Dedifferentiated amniotic fluid mesenchymal stem cell (primary cell): Measurements from ENCODE around the gene PREP.
"Not testable (repeated sequence)": the region's sequence is repeated elsewhere in the genome, so short reads cannot be mapped to it uniquely, and the experiment has no call there.

Experiments used
- DNase-seq: peaks from one replicate; pipeline ENCODE4 v3.0.0-alpha.2; 2016; ENCODE audit errors: extremely low spot score

PREP gene

DNA sequence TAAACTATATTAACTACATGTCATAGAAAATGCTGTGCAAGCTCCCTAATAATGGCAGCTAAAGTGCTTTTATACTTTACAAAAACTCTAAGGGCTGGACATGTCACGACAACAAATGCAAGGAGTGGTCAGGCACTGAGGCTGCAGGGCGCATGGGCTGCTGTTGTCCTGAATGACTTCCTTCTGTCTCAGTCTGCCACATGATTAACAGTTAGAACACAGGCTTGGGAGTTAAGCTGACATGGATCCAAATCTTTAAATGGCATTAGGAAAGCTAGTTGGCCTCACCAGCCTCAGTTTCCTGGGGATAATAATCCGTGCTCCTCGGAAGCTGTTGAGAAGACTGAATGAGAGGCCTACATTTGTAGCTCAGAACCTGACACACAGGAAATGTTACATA lies 57.4 kb downstream of the PREP start:
- DNase-seq: no peak

DNA sequence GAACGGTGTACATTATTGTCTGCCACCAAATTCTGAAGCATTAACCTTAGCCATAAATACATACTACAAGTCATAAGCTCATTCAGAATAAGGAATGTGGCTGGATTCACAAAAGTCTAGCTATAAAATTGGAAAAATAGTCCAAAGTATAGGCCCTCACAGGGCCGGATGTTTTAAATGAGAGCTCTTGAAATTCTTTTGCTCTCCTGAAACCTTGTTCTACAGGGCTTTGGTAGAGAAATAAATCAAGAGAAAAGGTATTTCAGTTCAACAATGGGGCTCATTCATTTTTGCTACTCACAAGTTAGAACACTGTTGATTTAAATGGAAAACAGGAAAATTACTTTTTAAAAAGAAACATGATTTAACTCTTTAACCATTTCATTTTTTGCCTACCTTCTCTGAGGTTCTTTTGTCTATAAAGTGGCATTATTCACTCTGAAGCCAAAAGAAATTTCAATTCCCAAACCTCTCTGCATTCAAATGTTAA lies 58.0 kb downstream of the PREP start:
- no peak for DNase-seq

DNA sequence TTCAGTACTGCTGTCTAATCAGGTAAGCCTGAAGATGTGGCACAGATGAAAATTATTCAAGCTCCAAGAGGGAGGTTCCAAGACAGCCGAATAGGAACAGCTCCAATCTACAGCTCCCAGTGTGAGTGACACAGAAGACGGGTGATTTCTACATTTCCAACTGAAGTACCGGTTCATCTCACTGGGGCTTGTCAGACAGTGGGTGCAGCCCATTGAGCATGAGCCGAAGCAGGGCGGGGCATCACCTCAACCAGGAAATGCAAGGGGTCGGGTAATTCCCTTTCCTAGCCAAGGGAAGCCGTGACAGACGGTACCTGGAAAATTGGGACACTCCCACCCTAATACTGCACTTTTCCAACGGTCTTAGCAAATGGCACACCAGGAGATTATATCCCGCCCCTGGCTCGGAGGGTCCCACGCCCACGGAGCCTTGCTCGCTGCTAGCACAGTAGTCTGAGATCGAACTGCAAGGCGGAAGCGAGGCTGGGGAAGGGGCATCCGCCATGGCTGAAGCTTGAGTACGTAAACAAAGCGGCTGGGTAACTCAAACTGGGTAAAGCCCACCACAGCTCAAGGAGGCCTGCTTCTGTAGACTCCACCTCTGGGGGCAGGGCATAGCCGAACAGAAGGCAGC lies 64.4 kb downstream of the PREP start:
- not testable (repeated sequence) for DNase-seq

DNA sequence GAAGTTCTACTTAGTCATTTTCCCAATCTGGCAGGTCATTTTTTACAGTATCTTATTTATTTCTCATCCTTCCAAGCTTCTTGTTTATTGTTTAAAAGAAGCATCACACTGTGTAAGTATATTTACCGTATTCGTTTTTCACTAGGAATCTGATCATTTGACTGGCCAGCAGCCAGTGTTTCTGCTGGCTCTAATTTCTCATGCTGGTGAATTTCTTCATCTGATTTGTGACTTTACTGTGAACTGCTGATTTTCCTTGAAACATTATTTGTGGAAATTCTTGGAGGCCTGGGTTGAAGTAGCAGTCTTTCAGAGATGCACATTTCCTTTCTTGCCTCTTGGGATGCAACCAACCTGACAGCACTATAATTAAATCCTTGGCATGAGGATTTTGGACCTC lies 65.9 kb downstream of the PREP start:
- DNase-seq: no peak

DNA sequence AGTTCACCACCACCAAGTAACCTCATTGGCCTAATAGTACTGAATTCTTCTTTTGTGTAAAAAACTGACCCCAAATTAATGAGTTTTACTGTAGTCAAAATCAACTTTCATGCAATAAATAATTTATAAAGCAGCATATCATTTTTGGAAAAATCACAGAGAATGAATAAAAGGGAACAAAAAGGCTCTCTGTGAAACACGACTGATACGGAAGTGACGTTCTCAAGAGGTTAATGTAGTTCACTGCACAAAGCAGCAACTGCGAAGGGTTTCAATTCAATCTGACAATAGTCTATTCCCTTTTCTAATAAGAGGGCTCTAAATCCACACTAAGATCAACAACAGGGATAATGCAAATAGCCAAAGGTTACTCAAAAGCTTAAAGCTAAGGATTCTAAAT lies 70.3 kb downstream of the PREP start:
- no peak for DNase-seq

DNA sequence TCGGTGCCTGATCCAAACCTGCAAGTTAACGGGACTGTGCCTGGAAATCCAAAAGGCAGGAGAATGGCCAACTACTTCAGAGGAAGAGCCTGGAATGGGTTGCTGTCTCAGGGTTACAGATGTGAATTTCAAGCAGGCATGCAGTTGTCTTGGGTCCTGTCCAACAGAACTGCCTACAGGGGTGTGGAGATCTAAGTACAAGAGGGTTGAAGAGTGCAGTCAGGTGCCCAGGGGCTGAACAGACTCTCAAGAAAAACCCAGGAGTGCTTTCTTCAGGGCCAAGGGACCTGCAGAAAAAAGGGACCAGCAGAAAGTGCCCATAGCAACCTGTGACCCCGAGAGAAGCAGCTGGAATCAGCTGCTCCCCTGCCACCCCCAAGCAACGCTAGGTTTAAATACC lies 71.0 kb downstream of the PREP start:
- no peak for DNase-seq

DNA sequence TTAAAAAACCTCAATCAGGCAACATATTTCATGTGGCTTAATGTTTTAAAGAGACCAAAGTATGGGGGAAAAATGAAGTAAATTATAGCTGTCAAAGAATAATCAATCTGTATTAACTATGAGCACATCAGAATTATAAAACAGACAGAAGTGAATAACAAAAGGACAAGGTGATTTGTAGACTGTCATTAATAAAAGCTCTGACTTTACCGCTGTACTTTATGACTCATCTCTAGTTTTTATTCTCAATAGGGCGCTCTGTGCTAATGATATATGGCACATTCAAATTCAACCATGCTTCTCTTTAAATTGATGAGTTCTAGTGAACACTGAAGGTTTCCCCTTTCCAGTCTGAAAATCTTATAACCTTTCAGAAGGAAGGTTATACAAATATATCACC lies 72.0 kb downstream of the PREP start:
- no peak for DNase-seq

DNA sequence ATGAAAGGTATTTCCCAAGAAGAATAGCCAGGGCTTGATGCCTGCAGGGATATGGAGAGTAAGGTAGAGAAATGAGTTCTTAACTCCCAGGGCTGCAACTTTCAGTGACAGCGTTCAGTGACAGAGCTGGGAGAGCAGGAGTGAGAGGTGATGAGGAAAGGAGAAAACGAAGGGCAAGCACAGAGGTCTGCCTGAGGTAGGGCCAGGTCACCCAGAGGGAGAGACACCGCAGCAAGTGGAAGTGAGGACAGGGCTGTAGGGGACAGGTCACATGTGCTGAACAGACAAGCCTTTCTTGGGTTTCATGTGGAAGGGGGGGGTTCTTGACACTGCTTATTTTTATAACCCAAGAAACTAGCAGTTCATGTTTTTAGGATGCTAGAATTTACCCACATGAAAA lies 72.5 kb downstream of the PREP start:
- no peak for DNase-seq

DNA sequence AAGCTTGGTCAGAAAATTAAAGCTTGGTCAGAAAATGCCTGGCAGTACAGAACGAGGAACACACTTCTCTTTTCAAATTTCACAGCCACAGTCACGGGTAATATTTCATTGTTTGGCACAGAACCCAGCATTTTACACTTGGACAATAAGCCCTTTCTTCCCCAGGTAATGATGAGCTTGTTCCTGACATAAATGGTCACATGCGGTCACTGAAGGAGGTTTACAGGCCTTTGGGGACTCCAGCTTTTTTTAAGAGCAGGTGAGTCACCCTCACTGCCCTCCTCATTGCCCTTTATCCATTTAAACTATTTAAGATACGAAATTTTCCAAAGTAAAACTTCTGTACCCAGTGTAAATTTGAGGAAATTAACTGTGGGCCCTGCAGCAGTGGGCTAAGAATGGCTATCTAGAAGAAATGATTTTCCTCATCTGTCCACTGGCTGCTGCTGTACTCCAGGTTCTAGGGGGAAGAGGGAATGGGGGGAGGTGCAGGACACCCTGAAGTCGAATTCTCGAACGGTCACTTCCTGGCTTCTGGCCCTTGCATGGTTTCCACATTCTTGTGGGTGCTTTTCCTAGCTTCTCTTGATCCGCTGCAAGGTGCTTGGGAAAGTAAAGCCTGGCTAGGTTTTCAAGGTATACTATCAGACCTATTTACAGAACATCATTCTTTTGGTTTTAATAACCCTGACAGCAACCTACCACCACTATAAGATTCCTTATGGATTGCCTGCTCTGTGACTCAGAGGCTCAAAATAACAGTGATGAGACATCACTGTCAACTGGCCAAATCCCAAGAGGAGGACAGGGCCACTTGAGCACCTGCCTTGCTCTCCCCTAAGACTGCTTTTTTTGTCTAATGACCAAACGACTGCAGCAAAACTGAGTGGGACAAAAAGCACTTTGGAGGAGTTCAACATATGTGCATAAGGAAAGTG lies 75.8 kb downstream of the PREP start:
- DNase-seq: peak; percentile 30

DNA sequence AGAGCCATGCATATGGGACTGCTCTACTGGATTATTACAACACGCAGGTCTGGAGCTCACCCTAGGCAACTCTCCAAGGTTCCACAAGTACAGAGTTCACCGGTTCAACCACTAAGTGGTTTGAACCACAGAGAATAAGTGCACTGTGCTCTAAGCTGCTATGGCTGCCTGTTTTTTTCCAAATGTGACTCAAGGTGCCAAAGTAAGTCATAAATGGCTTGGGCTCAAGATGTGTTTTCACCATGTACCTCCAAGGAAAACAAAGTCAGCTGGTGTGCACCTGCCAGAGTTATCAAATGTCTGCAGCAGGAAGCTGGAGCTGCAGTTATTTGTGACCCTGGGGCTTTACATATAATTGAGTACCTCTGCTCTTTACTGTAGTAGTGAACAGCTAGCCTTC lies 76.7 kb downstream of the PREP start:
- DNase-seq: no peak

DNA sequence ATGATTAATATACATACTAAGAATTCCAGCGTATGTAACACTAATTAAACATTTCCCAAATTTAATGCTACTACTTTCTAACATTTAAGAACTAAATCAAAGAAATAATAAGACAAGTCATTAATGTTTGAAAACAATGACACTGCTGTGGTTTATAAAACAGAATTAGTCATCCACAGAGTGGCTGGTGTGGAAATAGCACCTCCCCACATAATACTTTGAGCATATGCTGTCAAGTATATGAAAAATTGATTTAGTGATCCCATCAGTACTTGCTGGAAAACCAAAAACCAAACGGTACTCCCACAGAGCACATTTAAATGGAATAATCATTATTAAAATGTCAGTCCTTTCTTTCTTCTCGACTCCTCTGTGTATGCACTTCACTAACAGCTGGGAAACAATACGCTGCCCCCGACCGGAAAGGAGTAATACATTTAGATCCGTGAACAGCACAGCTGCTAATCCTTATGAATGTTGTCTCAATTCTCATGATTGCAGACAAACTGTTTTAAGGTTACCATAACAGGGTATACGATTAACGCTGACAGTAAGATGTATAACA lies 78.4 kb downstream of the PREP start:
- DNase-seq: no peak

DNA sequence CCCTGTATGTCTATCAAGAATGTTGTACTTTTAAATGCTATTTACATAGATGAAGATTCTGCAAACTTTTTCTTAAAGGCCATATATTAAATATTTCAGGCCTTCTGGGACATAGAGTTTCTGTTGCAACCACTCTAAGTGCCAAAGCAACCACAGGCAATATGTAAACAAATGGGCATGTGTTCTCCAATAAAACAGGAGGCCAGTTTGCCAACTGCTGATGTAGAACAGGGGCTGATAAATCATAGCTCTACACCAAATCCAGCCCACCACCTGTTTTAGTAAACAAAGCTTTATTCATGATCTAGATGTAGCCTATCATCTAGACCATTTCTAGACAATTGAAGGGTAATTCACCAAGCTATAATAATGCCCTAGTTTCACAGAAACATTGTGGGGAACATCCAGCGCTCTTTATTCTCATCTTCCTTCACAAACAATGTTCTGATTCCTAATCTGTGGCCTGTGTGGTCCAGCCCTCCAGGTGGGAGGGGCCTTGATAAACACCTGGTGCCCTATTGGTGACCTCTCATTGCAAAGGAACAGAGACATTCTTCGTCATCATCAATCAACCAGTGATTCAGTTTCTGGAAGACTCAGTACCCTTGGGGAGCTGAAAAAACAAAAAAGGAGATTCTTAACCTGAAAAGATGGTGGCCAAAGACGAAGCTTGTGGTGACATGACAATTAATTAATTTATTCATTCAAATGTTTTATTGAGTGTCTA lies 80.2 kb downstream of the PREP start:
- DNase-seq: no peak

DNA sequence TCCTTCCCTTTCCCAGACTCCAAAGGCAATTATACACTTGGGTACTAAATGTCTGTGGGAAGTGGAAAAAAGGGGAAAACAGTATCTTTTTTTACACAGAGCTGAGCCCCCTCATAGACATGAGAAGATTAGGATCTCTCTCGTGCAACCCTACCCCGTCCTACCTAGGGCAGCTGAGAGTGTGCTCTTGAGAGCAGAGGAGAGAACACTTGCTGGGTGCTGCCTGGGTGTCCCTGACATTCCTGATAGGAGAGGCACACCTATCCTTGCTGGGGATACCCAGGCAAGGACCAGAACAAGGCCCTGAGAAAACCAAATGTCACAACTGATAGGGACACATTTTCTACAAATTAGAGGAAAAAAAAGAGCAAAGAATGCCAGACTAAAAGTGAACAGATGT lies 81.2 kb downstream of the PREP start:
- no peak for DNase-seq

DNA sequence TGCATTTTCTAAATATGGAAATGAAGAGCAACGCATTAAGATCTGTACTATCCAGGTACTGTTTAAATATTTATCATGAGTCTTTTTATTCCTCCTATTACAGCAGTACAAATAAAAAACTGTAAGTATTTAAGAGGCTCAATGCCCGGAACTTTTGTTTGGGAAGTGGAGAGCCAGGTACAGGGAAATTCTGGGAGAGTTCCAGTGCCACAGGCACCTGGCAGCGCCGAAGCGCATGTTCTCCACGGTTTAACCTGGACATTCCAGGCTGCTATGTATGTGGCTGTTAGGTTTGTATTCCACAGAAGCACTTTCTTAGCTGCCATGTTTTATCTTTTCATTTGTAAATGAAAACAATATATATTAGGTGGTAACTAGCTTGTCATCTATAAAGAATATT lies 81.7 kb downstream of the PREP start:
- no peak for DNase-seq

DNA sequence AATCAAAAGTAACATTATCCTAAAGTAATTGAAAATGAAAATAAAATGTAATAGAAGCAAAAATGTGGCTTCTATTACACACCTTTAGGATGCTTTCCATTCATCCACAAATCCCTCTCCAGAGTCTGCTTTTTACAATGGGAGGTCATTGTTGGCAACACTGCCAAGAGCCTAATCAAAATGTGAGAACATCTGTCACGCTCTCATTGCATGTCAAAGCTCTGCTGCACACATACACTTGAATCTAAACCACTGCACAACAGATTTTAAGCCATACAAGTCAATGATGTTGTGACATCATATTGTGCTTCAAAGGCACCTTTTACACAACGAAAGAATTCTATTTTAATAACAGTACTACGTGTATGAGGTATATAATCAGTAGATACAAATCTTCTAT lies 82.1 kb downstream of the PREP start:
- no peak for DNase-seq

DNA sequence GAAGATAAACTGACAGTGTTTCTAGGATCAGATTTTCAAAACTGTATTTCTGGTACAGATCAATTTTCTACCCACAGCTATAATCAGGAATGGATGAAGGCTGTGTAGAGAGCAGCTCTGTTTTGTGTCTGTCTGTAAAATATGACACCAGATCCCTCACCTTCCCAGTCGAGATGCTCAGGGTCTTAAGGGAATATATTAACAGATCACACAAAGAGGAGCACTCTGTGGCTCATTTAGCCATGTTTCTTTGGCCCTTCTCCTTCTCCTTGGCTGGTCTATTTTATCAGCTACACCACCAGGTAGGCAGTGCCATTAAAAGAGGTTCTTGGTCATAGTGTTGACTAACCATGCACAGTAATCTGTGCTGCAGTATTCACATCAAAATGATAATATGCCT lies 82.6 kb downstream of the PREP start:
- no peak for DNase-seq

DNA sequence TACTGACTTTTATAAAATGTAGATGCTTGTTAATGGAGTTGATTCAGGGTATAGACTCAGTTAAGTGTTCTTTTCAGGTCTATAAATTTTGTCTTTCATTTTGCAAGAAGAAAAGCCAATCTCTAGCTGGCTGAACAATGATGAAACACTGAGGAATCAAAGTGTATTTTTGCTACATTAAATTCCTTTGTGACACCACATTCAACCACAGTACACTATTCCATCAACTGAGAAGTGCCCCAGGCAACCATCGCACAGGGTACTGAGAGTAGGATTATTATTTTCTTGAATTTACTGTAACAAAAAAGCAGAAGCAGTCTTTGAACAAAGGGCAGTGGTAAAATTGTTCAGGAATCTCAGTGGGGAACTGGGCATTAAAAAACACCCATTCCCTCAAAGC lies 83.6 kb downstream of the PREP start:
- peak; percentile 22 for DNase-seq

DNA sequence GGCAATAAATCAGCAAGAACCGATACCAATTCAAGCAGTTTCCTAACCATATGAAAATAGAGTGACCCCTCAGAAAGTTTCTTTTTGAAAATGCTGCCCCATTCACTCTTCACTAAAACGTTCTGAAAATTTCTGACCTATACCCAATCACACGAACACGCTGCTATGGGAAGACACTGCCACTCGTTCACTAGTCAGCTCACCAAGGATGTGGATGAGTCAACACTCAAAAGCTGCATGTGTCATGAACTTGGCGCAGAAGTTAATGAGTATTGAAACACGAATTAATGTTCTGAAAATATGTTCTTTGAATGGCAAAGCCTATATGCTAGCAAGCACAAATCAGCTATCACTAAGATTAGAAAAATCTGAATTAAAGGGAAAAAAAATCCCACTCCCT lies 84.2 kb downstream of the PREP start:
- no peak for DNase-seq

DNA sequence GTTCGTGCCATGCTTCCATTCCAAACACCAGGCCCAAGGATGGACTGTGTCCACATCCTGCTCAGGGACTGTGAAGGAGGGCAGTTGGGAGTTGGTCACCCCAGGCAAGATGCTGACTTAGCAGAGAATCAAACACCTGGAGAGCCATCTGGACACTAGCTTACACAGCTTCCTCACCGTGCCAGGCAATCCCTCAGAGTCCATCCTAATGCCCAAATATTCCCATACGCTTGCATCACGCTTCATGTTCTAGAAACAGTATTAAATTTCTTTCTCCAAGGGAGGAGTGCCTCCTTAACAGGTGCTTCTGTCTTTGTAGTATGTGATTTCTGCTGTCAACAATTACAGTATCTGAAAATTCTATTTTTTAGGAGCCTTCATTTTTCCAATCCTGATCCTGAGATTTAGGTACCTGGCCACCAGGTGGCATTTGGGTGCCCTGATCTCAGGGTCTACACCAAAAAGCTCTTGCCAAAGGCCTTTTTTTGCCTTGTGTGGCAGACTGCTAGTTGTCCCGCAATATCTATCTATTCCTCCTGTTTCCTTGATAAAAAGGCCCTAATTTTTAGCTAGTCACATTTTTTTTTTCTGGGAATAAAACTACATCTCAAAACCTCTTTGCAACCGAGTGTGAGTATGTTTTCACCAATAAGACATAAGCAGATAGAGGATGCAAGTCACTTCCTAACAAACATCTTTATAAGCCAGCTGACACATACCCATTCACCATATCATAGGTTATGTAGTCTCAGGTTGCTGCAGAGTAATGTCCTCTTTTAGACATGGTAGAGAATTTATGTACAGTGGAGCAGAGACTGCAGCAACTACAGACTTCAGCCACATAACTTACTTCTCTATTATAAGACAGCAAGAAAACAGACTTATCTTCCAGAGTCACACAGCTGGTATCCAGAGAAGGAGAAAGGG lies 85.0 kb downstream of the PREP start:
- no peak for DNase-seq

DNA sequence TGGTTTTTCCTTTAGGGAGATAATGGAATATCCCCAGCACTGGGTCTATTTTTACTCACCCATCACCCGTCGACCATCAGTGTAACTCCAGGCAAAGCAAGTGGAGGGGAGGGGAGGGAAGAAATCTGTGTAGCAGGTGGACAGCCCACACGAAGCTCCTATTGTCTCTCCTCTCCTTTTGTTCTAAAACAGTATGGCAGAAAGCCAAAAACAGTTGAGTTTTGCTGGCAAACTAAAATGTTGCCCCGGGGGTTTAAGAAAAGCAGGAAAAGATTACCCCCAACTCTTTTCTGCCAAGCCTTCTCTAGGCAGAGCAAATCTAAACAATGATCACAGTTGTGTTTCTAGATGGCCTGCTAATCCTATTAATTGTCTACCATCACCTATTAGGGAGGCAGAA lies 89.7 kb downstream of the PREP start:
- DNase-seq: no peak

DNA sequence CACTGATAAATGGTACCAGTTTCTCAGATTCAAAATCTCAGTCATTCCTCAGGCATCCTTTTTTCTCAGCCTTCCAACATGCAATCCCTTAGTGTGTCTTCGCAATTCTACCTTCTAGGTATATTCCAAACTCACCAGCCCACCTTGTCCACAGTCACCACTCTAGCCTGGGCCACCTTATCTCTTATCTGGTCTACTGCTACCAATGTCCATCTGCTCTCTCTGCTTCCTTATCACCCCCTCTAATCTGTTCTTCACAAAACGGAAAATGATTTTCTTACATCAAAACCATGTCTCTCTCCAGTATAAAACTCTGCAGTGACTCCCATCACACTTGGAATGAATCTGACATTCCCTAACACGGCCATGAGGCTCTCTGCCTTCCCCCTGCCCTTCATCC lies 91.9 kb downstream of the PREP start:
- no peak for DNase-seq
